Hypothalamus (tissue), 51 donors: Measurements from ENCODE around the gene WFDC9.
"Not testable (repeated sequence)": the region's sequence is repeated elsewhere in the genome, so short reads cannot be mapped to it uniquely, and the experiment has no call there.

Experiments used
- DNase-seq, 51 donors: peaks; one replicate each; lab custom pipeline; 2025; lab: John Stamatoyannopoulos, UW

WFDC9 gene

GRCh38 chr20:45631184-45631583, at the start of gene WFDC9:
WFDC9 (minus strand) TSS chr20:45631284; CDS start chr20:45610181, 21,103 bp downstream.
- no peak for DNase-seq

- DNase-seq: no peak
These were observed 48.6 kb upstream of the WFDC9 start for GRCh38 chr20:45679650-45680049.

GRCh38 chr20:45672765-45673164, 41.7 kb upstream of the WFDC9 start:
- no peak for DNase-seq

GRCh38 chr20:45670139-45670538, 39.1 kb upstream of the WFDC9 start, which contains the start of gene WFDC11:
WFDC11 (minus strand) TSS chr20:45670239; CDS start chr20:45650600, 19,639 bp downstream.
- DNase-seq: no peak

- not testable (repeated sequence) for DNase-seq
These were observed 26.0 kb upstream of the WFDC9 start for GRCh38 chr20:45657038-45657437.

- not testable (repeated sequence) for DNase-seq
These were observed 20.6 kb upstream of the WFDC9 start for GRCh38 chr20:45651726-45652125.

GRCh38 chr20:45649312-45649863, 18.3 kb upstream of the WFDC9 start:
- no peak for DNase-seq

GRCh38 chr20:45647441-45648050, 16.5 kb upstream of the WFDC9 start:
- DNase-seq: no peak

- no peak for DNase-seq
These were observed 15.8 kb upstream of the WFDC9 start for GRCh38 chr20:45646875-45647274.

- not testable (repeated sequence) for DNase-seq
These were observed 14.8 kb upstream of the WFDC9 start for GRCh38 chr20:45645869-45646268.

GRCh38 chr20:45641076-45641475, 10.0 kb upstream of the WFDC9 start:
- DNase-seq: not testable (repeated sequence)

GRCh38 chr20:45639687-45640086, 8.6 kb upstream of the WFDC9 start:
- no peak for DNase-seq

GRCh38 chr20:45636513-45636912, 5.4 kb upstream of the WFDC9 start:
- no peak for DNase-seq

GRCh38 chr20:45630371-45630770, 713 bp downstream of the WFDC9 start:
- DNase-seq: no peak

GRCh38 chr20:45629496-45630100, 1.5 kb downstream of the WFDC9 start, which contains the start of gene WFDC10A:
WFDC10A (plus strand) TSS chr20:45629739; CDS start chr20:45629814, 75 bp downstream.
- DNase-seq: peak in 4 of 51 donors; percentile 1 to 3 (median 1)

- DNase-seq: no peak
These were observed 4.5 kb downstream of the WFDC9 start for GRCh38 chr20:45626540-45626939.

GRCh38 chr20:45621593-45621992, 9.5 kb downstream of the WFDC9 start:
- DNase-seq: no peak

GRCh38 chr20:45617591-45617990, 13.5 kb downstream of the WFDC9 start:
- DNase-seq: no peak

GRCh38 chr20:45612314-45612713, 18.8 kb downstream of the WFDC9 start:
- DNase-seq: no peak

- no peak for DNase-seq
These were observed 20.0 kb downstream of the WFDC9 start for GRCh38 chr20:45611054-45611453.

GRCh38 chr20:45607810-45608209, 23.3 kb downstream of the WFDC9 start:
- no peak for DNase-seq

GRCh38 chr20:45595235-45595634, 35.8 kb downstream of the WFDC9 start:
- no peak for DNase-seq
